ENCODE results near the gene PSKH1.
A peak's percentile ranks its signal among the peaks of the same experiment; 100 is the strongest.

PSKH1 gene

GRCh38 chr16:67884684-67885083, 8.4 kb upstream of the PSKH1 start, which contains the start of gene NRN1L (continued):
- TF ChIP-seq ZNF350 (tag by site-specific recombination; IDR thresholded peaks at IDR 0.05) (no peak), ZNF223 (tag by site-specific recombination; IDR thresholded peaks at IDR 0.05) (no peak), GLI4 (tag by site-specific recombination; IDR thresholded peaks at IDR 0.05) (no peak), ZNF416 (tag by site-specific recombination; IDR thresholded peaks at IDR 0.05) (no peak), KLF16 (tag by site-specific recombination; IDR thresholded peaks at IDR 0.05) (peak; percentile 89), HOXA7 (CRISPR knock-in tag; IDR thresholded peaks at IDR 0.05; ENCODE audit: borderline replicate concordance) (no peak), ZNF830 (tag by site-specific recombination; IDR thresholded peaks at IDR 0.05; ENCODE audit: low read depth) (no peak), PRDM4 (tag by site-specific recombination; IDR thresholded peaks at IDR 0.05) (0 out of 2 replicates have a peak, but pooled peaks have one; percentile 10), ZNF292 (tag by site-specific recombination; IDR thresholded peaks at IDR 0.05; ENCODE audit: borderline replicate concordance, low read depth) (no peak), HIC1 (tag by site-specific recombination; IDR thresholded peaks at IDR 0.05) (peak; percentile 80), ZNF510 (tag by site-specific recombination; IDR thresholded peaks at IDR 0.05; ENCODE audit: insufficient replicate concordance) (no peak), ZEB2 (tag by site-specific recombination; IDR thresholded peaks at IDR 0.05) (0 out of 2 replicates have a peak, but pooled peaks have one; percentile 23), ZNF341 (tag by site-specific recombination; IDR thresholded peaks at IDR 0.05; ENCODE audit: low read depth) (0 out of 2 replicates have a peak, but pooled peaks have one; percentile 20), ZNF658 (tag by site-specific recombination; IDR thresholded peaks at IDR 0.05) (no peak), ZNF169 (tag by site-specific recombination; IDR thresholded peaks at IDR 0.05) (no peak), ZNF214 (tag by site-specific recombination; IDR thresholded peaks at IDR 0.05; ENCODE audit: borderline replicate concordance) (no peak), ZBTB17 (tag by site-specific recombination; IDR thresholded peaks at IDR 0.05) (peak; percentile 70), SCRT1 (tag by site-specific recombination; IDR thresholded peaks at IDR 0.05; ENCODE audit: borderline replicate concordance) (no peak), ZNF561 (tag by site-specific recombination; IDR thresholded peaks at IDR 0.05; ENCODE audit: borderline replicate concordance) (no peak; the same call in 1 of the 2 replicates), ZNF211 (tag by site-specific recombination; IDR thresholded peaks at IDR 0.05; ENCODE audit: low read depth) (no peak), ZNF544 (tag by site-specific recombination; IDR thresholded peaks at IDR 0.05) (no peak), KLF10 (tag by site-specific recombination; IDR thresholded peaks at IDR 0.05) (peak; percentile 99), EGR2 (tag by site-specific recombination; IDR thresholded peaks at IDR 0.05; ENCODE audit: low read depth) (no peak), ZBTB44 (tag by site-specific recombination; IDR thresholded peaks at IDR 0.05) (peak; percentile 99), PATZ1 (tag by site-specific recombination; IDR thresholded peaks at IDR 0.05) (peak; percentile 81)
- TF ChIP-seq, protein P1, sequence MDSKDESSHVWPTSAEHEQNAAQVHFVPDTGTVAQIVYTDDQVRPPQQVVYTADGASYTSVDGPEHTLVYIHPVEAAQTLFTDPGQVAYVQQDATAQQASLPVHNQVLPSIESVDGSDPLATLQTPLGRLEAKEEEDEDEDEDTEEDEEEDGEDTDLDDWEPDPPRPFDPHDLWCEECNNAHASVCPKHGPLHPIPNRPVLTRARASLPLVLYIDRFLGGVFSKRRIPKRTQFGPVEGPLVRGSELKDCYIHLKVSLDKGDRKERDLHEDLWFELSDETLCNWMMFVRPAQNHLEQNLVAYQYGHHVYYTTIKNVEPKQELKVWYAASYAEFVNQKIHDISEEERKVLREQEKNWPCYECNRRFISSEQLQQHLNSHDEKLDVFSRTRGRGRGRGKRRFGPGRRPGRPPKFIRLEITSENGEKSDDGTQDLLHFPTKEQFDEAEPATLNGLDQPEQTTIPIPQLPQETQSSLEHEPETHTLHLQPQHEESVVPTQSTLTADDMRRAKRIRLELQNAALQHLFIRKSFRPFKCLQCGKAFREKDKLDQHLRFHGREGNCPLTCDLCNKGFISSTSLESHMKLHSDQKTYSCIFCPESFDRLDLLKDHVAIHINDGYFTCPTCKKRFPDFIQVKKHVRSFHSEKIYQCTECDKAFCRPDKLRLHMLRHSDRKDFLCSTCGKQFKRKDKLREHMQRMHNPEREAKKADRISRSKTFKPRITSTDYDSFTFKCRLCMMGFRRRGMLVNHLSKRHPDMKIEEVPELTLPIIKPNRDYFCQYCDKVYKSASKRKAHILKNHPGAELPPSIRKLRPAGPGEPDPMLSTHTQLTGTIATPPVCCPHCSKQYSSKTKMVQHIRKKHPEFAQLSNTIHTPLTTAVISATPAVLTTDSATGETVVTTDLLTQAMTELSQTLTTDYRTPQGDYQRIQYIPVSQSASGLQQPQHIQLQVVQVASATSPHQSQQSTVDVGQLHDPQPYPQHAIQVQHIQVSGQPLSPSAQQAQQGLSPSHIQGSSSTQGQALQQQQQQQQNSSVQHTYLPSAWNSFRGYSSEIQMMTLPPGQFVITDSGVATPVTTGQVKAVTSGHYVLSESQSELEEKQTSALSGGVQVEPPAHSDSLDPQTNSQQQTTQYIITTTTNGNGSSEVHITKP (tag by site-specific recombination; IDR thresholded peaks at IDR 0.05), result 0 out of 2 replicates have a peak, but pooled peaks have one; percentile 21
- TF ChIP-seq, protein P2, sequence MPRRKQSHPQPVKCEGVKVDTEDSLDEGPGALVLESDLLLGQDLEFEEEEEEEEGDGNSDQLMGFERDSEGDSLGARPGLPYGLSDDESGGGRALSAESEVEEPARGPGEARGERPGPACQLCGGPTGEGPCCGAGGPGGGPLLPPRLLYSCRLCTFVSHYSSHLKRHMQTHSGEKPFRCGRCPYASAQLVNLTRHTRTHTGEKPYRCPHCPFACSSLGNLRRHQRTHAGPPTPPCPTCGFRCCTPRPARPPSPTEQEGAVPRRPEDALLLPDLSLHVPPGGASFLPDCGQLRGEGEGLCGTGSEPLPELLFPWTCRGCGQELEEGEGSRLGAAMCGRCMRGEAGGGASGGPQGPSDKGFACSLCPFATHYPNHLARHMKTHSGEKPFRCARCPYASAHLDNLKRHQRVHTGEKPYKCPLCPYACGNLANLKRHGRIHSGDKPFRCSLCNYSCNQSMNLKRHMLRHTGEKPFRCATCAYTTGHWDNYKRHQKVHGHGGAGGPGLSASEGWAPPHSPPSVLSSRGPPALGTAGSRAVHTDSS (tag by site-specific recombination; IDR thresholded peaks at IDR 0.05), result no peak
